ENCODE results near the gene PACS1.

Gene PACS1

GRCh38 chr11:66278363-66279091 lies 208.5 kb downstream of the PACS1 start:
- peaks cover 71% of the 10 kb centered on the region for H3K4me1 ChIP-seq
- no peaks in the 10 kb centered on the region for H3K9me3 ChIP-seq
- peak overlapping the region; percentile 64 for H3K4me3 ChIP-seq
- H3K4me2 ChIP-seq, result peak overlapping the region; percentile 96
- H4K20me1 ChIP-seq, result peaks cover 77% of the 10 kb centered on the region
- H3K27ac ChIP-seq, result no peak overlapping the region
- no peak for TF ChIP-seq Cebpa-rat (IDR thresholded peaks at IDR 0.05)
- H3K36me3 ChIP-seq, result peaks cover 30% of the 10 kb centered on the region
- H3K9ac ChIP-seq, result peak overlapping the region; percentile 65; the same call in 1 of the 2 replicates
- H3K27me3 ChIP-seq, result no peaks in the 10 kb centered on the region

DNA sequence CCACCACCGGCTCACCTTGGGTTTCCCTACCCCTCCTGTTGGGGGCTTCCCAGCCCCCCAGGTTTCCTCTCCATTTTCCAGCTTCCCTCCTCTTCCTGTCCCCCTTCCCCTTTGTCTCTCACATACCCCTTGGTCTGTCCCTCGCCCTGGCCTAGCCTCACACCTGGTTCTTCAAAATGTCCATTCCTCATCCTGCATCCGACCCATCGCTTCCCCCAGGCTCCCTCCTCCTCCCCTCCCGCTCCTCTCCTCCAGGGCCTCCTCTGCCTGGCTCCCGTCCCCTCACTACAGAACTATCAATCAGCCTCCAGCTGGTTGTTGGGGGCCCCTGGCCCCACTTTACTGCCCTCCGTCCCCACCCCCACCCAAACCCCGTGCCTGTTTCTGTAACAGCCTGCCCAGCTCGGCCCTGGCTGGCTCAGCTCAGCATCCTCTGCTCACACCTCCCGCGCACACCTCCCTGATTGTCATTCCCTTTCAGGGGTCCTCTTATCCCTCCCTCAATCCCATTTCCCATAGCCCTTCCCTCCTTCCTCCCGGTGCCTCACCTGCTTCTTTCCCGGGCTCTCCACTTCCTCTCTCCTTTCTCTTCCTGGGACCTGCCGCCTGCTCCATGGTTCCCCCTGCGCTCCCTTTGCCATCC lies 209.1 kb downstream of the PACS1 start:
- H3K27me3 ChIP-seq, result no peaks in the 10 kb centered on the region
- no peaks in the 10 kb centered on the region for H3K9me3 ChIP-seq
- H3K27ac ChIP-seq, result no peak overlapping the region
- H3K4me1 ChIP-seq, result peaks cover 71% of the 10 kb centered on the region
- peaks cover 25% of the 10 kb centered on the region for H3K36me3 ChIP-seq
- H4K20me1 ChIP-seq, result peaks cover 70% of the 10 kb centered on the region
- peak overlapping the region; percentile 96 for H3K4me2 ChIP-seq
- no peak for TF ChIP-seq Cebpa-rat (IDR thresholded peaks at IDR 0.05)
- no peak overlapping the region for H3K9ac ChIP-seq
- H3K4me3 ChIP-seq, result no peak overlapping the region

- no peak for TF ChIP-seq Cebpa-rat (IDR thresholded peaks at IDR 0.05)
- H3K9ac ChIP-seq, result no peak overlapping the region
- H4K20me1 ChIP-seq, result peaks cover 60% of the 10 kb centered on the region
- H3K4me1 ChIP-seq, result peaks cover 70% of the 10 kb centered on the region
- no peak overlapping the region for H3K27ac ChIP-seq
- peaks cover 26% of the 10 kb centered on the region for H3K36me3 ChIP-seq
- H3K4me2 ChIP-seq, result peak overlapping the region; percentile 63
- H3K9me3 ChIP-seq, result no peaks in the 10 kb centered on the region
- no peak overlapping the region for H3K4me3 ChIP-seq
- no peaks in the 10 kb centered on the region for H3K27me3 ChIP-seq
Observed at GRCh38 chr11:66280428-66280827, 210.4 kb downstream of the PACS1 start.

- Histone ChIP-seq H3K36me3 (peaks cover 25% of the 10 kb centered on the region), H3K4me2 (peak overlapping the region; percentile 63), H3K4me1 (peaks cover 64% of the 10 kb centered on the region), H3K27ac (no peak overlapping the region), H4K20me1 (peaks cover 54% of the 10 kb centered on the region), H3K9me3 (no peaks in the 10 kb centered on the region), H3K9ac (no peak overlapping the region), H3K4me3 (no peak overlapping the region), H3K27me3 (no peaks in the 10 kb centered on the region)
- TF ChIP-seq Cebpa-rat (IDR thresholded peaks at IDR 0.05), result no peak
Observed at GRCh38 chr11:66281001-66281400, 210.9 kb downstream of the PACS1 start.

DNA sequence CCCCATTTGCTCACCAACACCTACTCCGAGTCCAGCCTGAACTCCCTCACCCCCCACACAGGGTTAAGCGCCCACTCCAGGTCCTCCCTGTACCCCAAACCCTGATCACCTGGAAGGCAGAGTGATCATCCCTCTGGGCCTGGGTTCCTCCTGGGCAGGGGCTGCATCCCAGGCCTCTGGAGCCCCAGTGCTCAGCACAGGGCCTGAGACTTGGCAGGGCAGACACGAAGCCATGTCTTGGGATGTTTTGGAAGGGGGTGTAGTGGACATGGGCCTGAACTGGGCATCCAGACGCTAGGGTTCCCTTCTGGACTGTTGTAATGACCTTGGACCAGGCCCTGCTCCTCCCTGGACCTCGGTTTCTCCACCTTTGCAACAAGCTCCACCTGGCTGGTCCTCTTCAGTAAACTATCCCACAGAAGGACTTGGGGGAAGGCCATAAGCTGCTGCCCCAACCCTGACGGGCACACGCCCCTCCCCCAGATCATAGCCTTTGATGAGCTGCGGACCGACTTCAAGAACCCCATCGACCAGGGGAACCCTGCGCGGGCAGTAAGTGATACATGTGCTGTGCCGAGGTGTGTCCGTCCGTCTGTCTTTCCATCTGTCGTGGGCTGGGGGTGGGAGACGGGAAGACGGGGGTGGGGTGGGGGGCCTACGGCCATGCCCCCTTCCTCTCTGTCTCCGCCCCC lies 211.8 kb downstream of the PACS1 start:
- Histone ChIP-seq H4K20me1 (peaks cover 45% of the 10 kb centered on the region), H3K27me3 (no peaks in the 10 kb centered on the region), H3K27ac (no peak overlapping the region), H3K4me3 (no peak overlapping the region), H3K36me3 (peaks cover 19% of the 10 kb centered on the region; the same call in 1 of the 2 replicates), H3K4me1 (peaks cover 55% of the 10 kb centered on the region), H3K9ac (no peak overlapping the region), H3K4me2 (peak overlapping the region; percentile 63), H3K9me3 (no peaks in the 10 kb centered on the region)
- no peak for TF ChIP-seq Cebpa-rat (IDR thresholded peaks at IDR 0.05)

DNA sequence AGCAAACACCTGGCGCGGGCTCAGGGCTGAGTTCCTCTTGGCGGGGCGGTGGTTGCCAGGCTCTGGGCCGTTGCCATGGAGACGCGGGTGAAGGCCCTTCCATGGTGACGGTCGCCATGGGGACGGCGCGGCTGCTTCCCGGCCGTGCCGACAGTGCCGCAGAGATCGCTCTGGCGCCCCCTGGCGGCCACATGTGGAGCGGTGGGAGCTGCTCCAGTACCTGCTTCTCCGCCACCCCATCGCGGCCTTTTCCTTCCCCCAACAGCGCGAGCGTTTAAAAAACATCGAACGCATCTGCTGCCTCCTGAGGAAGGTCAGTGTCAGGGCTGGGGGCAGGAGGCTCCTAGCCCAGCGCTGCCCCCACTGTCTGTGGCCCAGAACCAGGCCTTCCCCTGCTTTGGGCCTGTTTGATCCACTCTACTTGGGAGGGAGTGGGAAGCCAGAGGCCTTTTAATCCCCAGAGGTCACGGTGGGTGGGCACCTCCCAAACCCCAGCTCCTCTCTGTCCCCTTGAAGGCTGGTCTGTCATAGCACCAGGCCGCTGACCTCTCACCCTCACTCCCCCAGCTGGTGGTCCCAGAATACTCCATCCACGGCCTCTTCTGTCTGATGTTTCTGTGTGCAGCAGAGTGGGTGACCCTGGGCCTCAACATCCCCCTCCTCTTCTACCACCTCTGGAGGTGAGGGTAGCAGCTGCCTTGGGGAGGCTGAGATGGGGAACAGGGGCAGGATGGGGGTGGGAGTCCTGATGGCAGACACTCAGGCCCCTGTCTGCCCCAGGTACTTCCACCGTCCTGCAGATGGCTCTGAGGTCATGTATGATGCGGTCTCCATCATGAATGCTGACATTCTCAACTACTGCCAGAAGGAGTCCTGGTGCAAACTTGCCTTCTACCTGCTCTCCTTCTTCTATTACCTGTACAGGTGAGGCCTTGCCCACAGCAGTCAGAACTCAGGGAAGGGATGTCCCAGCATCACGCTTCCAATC lies 212.7 kb downstream of the PACS1 start:
- H3K9ac ChIP-seq, result 0 out of 2 replicates have a peak overlapping the region, but pooled peaks have one; percentile 8
- H3K27ac ChIP-seq, result no peak overlapping the region
- H3K9me3 ChIP-seq, result no peaks in the 10 kb centered on the region
- H4K20me1 ChIP-seq, result peaks cover 39% of the 10 kb centered on the region
- H3K4me1 ChIP-seq, result peaks cover 53% of the 10 kb centered on the region
- H3K36me3 ChIP-seq, result peaks cover 19% of the 10 kb centered on the region; the same call in 1 of the 2 replicates
- no peak for TF ChIP-seq Cebpa-rat (IDR thresholded peaks at IDR 0.05)
- no peaks in the 10 kb centered on the region for H3K27me3 ChIP-seq
- peak overlapping the region; percentile 69 for H3K4me2 ChIP-seq
- H3K4me3 ChIP-seq, result no peak overlapping the region

GRCh38 chr11:66283461-66284105 lies 213.5 kb downstream of the PACS1 start:
- Histone ChIP-seq H3K9ac (no peak overlapping the region), H3K36me3 (peaks cover 19% of the 10 kb centered on the region; the same call in 1 of the 2 replicates), H4K20me1 (peaks cover 44% of the 10 kb centered on the region), H3K27ac (no peak overlapping the region), H3K4me3 (no peak overlapping the region), H3K27me3 (no peaks in the 10 kb centered on the region), H3K4me2 (no peak overlapping the region), H3K9me3 (no peaks in the 10 kb centered on the region), H3K4me1 (peaks cover 58% of the 10 kb centered on the region)
- no peak for TF ChIP-seq Cebpa-rat (IDR thresholded peaks at IDR 0.05)

DNA sequence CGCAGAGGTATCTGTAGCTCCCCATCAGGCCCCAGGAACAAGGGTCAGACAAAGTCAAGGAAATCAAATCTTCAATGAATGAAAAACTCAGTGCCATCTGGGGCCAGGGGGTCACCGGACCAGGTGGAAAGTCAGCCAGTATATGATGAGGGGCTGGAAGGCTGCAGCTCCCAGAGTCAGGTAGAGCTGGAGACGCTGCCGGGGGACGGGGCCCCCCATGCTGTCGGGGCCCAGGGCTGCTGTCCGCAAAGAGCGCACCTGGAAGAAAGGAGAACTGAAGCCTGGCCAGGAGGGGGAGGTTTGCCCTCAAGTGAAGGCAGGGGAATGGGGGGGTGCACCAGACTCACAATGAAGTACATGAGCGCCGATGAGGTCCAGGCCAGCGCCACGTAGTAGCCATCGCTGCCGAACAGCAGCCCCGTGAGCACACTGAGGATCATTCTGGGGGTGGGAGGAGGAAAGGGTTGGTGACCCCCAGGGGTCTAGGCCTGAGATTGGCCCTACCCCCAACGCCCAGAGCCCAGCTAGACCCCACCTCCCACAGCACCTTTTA lies 214.5 kb downstream of the PACS1 start:
- 0 out of 2 replicates have a peak overlapping the region, but pooled peaks have one; percentile 27 for H3K9ac ChIP-seq
- TF ChIP-seq Cebpa-rat (IDR thresholded peaks at IDR 0.05), result no peak
- no peak overlapping the region for H3K4me3 ChIP-seq
- H3K9me3 ChIP-seq, result no peaks in the 10 kb centered on the region
- no peak overlapping the region for H3K27ac ChIP-seq
- H4K20me1 ChIP-seq, result peaks cover 41% of the 10 kb centered on the region
- no peak overlapping the region for H3K4me2 ChIP-seq
- peaks cover under 1% of the 10 kb centered on the region; the same call in 1 of the 2 replicates for H3K27me3 ChIP-seq
- peaks cover 52% of the 10 kb centered on the region for H3K4me1 ChIP-seq
- peaks cover 19% of the 10 kb centered on the region; the same call in 1 of the 2 replicates for H3K36me3 ChIP-seq
